Stomach (tissue), 9 donors: ENCODE results near the gene ACYP2. TPM values are rescaled to one million over a fixed set of nuclear protein-coding genes. Genes with fewer than 3 reads are reported as not detected.

Source experiments
- DNase-seq, 2 donors: peaks; one replicate each; pipeline versions ENCODE4 v3.0.0 to v3.0.0-alpha.2; 2013 to 2019
- H3K27ac ChIP-seq, 5 donors: fragments of 200-600 bp in 4 of 5; sonication (generic) in 4 of 5; one replicate each; pipeline ENCODE4 v1.5.1; 2013 to 2019; ENCODE audit warnings: mild to moderate bottlenecking in 1 of 5, moderate library complexity in 1 of 5
- H3K27me3 ChIP-seq, 3 donors: fragments of 200-600 bp; sonication (generic); one replicate each; pipeline ENCODE4 v1.5.1; 2017 to 2019; ENCODE audit warnings: mixed run types in 1 of 3
- H3K36me3 ChIP-seq, 4 donors: fragments of 200-600 bp; sonication (generic); 1 replicate in 3 of 4; 2 replicates in 1 of 4; pipeline ENCODE4 v1.5.1; 2016 to 2019
- H3K4me1 ChIP-seq, 4 donors: fragments of 200-600 bp; sonication (generic); one replicate each; pipeline ENCODE4 v1.5.1; 2016 to 2019
- H3K4me3 ChIP-seq, 4 donors: fragments of 200-600 bp; sonication (generic) in 3 of 4; one replicate each; pipeline ENCODE4 v1.5.1; 2016 to 2019; ENCODE audit warnings: mild to moderate bottlenecking in 1 of 4
- H3K9me3 ChIP-seq, 4 donors: fragments of 200-600 bp; sonication (generic); one replicate each; pipeline ENCODE4 v1.5.1; 2016 to 2019
- EP300 ChIP-seq: sonication (generic); formaldehyde crosslinking; IDR thresholded peaks from one replicate; pipeline ENCODE4 v1.6.1; 2017; ENCODE audit warnings: antibody characterized with exemption
- POLR2A ChIP-seq, 4 donors: fragments of 450-650 bp; IDR thresholded peaks; one replicate each; pipeline ENCODE4 v1.6.1; 2016; ENCODE audit warnings: antibody characterized with exemption in 4 of 4, control low read depth in 2 of 4, mild to moderate bottlenecking in 1 of 4, moderate library complexity in 1 of 4
- POLR2AphosphoS5 ChIP-seq, 3 donors: sonication (generic); formaldehyde crosslinking; IDR thresholded peaks; one replicate each; pipeline ENCODE4 v1.6.1; 2016; ENCODE audit warnings: antibody characterized with exemption in 3 of 3
- WGBS, 5 donors: extraction: QIAGEN DNeasy Blood & Tissue Kit in 3 of 5; methylation state at CpG; one replicate each; pipeline versions ENCODE4 v1.1.5 to v1.1.7; 2013 to 2018; 5-methylcytosine and 5-hydroxymethylcytosine counted together
- intact Hi-C: fragments of 100-400 bp; cut with DNase I; formaldehyde crosslinking; loops from one replicate; pipeline ENCODE4 v1.15.1; 2023; ENCODE audit warnings: low total_unique reads
- polyA plus RNA-seq, 3 donors: library from polyadenylated mRNA; stranded (reverse); fragments of 200-250 nt; gene quantifications; one replicate each; pipeline ENCODE4 v1.2.3, GENCODE V29; 2013
- total RNA-seq, 5 donors: library from RNA; depleted of rRNA; stranded (reverse); fragments of >200 nt; gene quantifications; one replicate each; pipeline versions ENCODE4 v1.1.0 to v1.2.3, GENCODE V29; 2014 to 2016
- TF ChIP-seq, protein P1 (sequence below), 7 experiments: fragments of 450-650 bp in 4 of 7; fragments of 200-600 bp in 3 of 7; sonication (generic) in 3 of 7; IDR thresholded peaks; one replicate each; pipeline ENCODE4 v1.5.1; 2016 to 2019; ENCODE audit warnings: antibody characterized with exemption in 7 of 7, control low read depth in 2 of 7, mild to moderate bottlenecking in 1 of 7
- donor health status: healthy with polysubstance abuse.
- donor health status: Bipolar disorder and iron deficiency.
- donor health status: healthy.

ACYP2 gene
- total and polyA plus RNA-seq, 8 donors: 4.3 to 42.0 (median 21.7) TPM

DNA sequence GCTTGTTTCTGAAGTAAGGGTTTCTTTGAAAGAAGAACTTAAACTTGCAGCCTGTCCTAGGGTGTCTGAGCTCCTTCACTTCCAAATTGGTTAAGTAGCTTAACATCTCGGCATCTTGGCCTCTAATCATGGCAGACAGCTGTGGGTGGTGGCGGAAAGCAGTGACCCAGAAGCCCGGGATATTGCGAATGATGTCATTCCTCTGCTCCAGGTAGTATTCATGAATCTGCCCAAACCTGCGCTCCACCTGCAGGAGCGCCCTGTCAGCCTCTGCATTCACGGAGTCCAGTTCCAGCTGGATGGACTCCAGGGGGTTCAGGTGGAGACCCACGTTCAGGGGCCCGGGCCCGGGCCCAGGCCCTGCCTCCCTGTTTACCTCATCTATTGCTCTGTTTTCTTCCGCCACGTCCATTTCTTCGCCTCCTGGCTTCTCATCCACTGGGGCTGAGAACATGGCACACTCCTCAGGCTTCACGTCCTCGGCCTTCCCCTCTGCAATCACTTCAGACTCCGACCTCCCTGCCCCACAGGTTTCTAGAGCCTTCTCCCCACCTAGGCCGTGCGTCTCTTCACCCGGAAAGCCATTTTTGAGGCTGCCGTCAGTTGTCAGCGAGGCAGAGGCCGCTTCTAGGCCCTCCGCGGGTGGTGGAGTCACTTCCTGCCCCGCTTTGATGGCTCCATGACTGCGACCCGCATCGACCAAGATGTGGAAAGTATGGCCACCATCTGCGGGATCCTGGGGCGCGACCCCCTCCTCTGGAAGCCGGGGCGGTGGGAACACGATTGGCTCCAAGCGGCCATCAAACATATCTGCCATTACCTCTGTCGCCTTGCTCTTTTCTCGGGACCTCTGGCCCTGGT lies 140.0 kb downstream of the ACYP2 start:
- TF ChIP-seq, protein P1, sequence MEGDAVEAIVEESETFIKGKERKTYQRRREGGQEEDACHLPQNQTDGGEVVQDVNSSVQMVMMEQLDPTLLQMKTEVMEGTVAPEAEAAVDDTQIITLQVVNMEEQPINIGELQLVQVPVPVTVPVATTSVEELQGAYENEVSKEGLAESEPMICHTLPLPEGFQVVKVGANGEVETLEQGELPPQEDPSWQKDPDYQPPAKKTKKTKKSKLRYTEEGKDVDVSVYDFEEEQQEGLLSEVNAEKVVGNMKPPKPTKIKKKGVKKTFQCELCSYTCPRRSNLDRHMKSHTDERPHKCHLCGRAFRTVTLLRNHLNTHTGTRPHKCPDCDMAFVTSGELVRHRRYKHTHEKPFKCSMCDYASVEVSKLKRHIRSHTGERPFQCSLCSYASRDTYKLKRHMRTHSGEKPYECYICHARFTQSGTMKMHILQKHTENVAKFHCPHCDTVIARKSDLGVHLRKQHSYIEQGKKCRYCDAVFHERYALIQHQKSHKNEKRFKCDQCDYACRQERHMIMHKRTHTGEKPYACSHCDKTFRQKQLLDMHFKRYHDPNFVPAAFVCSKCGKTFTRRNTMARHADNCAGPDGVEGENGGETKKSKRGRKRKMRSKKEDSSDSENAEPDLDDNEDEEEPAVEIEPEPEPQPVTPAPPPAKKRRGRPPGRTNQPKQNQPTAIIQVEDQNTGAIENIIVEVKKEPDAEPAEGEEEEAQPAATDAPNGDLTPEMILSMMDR (IDR thresholded peaks at IDR 0.05): no peak
- TF ChIP-seq POLR2A (IDR thresholded peaks at IDR 0.05) (no peak), POLR2AphosphoS5 (IDR thresholded peaks at IDR 0.05) (no peak), EP300 (no peak)
- H3K4me3 ChIP-seq: no peak overlapping the region
- intact Hi-C loops: no loop called here
- no peaks in the 10 kb centered on the region for H3K4me1 ChIP-seq
- no peaks in the 10 kb centered on the region for H3K27me3 ChIP-seq
- no peak overlapping the region for H3K27ac ChIP-seq
- H3K36me3 ChIP-seq: peaks cover 0 to 13% (median 0%) of the 10 kb centered on the region in 4 donors
- WGBS, 5 donors: 93 to 96% (median 95%) methylated on average over 28 to 37 of the region's 37 CpGs
- no peak for DNase-seq
- H3K9me3 ChIP-seq: no peaks in the 10 kb centered on the region

DNA sequence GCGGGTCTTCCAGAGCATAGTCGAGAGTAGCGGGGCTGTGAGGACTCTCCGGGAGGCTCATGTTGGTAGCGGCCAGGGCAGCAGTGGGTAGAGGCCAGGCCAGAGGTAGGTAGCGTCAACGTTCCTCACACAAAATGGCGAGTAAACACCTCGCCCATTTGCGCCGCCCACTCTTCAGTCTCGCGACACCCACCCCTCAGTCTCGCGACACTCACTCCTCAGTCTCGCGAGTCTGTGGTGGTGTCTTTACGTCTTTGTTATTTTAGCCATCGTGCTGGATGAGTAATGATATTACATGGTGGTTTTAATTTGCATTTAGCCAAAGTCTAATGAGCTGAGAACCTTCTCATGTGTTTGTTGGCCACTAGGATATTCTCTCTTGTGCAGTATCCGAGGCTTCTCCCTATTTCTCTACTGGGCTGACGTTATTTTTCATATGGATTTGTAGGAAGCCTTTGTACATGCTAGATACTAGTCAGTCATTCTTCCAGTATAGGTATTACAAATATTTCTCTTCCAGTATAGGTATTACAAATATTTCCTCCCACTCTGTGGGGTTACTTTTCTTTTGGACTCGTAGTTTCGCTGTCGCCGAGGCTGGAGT lies 140.8 kb downstream of the ACYP2 start, which contains the start of gene TSPYL6:
Gene TSPYL6 (minus strand): TSS at position 139 of the 604 bp plus-strand sequence. CDS start 78 bp downstream, at position 61.
- Histone ChIP-seq H3K27ac (no peak within 1 kb of the TSS), H3K4me3 (no peak within 1 kb of the TSS), H3K27me3 (no peaks in the 10 kb centered on the region), H3K4me1 (peaks cover 0 to 1% (median 0%) of the 10 kb centered on the region in 4 donors), H3K36me3 (peaks cover 0 to 13% (median 0%) of the 10 kb centered on the region in 4 donors), H3K9me3 (no peaks in the 10 kb centered on the region)
- WGBS, 5 donors: 96 to 98% (median 98%) methylated on average over 25 of the region's 25 CpGs
- intact Hi-C loops: no loop called here
- no peak for DNase-seq
- TF ChIP-seq, protein P1 (IDR thresholded peaks at IDR 0.05): no peak
- TF ChIP-seq EP300: no peak

DNA sequence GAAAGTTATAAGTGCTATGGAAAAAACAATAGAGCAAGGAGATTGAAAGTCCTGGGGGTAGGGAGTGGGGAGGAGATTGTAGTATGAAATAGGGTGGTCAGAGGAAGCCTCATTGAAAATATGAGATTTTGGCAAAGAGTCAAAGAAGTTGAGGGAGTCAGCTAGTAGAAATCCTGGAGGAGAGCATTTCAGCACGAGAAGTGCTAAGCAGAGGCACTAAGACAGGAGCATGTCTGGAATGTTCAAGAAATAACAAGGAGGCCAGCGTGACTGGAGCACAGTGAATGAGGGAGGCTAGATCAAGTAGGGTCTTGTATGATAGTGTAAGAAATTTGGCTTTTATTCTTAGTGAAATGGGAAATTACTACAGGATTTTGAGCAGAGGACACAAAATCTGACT lies 142.8 kb downstream of the ACYP2 start:
- H3K36me3 ChIP-seq: peaks cover 0 to 13% (median 0%) of the 10 kb centered on the region in 4 donors
- TF ChIP-seq, protein P1 (IDR thresholded peaks at IDR 0.05): no peak
- TF ChIP-seq EP300 (no peak), POLR2AphosphoS5 (IDR thresholded peaks at IDR 0.05) (no peak), POLR2A (IDR thresholded peaks at IDR 0.05) (no peak)
- no peaks in the 10 kb centered on the region for H3K27me3 ChIP-seq
- 69 to 87% (median 82%) methylated on average over 2 of the region's 2 CpGs for WGBS, 5 donors
- intact Hi-C loops: no loop called here
- H3K4me3 ChIP-seq: no peak overlapping the region
- H3K4me1 ChIP-seq: peaks cover 0 to 14% (median 5%) of the 10 kb centered on the region in 4 donors
- DNase-seq: no peak
- no peak overlapping the region for H3K27ac ChIP-seq
- no peaks in the 10 kb centered on the region for H3K9me3 ChIP-seq

DNA sequence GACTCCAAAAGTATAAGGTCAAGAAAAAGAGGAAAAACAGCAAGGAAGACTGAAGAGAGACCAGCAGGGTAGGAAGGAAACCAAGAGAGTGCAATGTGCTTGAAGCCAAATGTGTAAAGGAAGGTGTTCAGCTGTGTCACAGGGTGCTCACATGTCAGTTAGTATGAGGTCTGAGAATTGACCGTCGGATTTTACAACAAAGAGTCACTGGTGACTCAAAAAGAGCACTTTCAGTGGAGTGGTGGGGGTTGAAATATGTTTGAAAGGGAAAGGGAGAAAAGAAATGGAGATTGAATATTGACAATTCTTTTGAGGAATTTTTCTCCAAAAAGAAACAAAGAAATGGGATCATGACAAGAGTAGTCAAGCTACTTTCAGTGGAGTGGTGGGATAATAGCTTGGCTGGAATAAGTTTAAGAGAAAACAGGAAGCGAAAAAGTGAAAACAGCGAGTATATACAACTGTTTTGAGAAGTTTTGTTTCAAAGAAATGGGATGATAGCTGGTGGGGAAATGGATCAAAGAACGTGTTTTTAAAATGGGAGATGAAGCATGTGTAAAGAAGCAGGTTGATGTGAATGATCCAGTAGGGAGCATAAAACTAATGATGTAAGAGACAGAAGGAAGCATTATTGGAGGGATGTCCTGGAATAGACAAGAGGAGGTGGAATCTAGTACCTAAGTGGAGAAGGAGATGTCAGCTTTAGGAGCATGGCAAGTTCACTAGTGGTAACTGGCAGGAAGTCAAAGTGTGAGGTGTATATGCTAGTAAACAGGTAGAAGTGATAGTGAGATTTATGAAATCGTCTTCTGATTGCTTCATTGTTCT lies 144.2 kb downstream of the ACYP2 start:
- DNase-seq: no peak
- Histone ChIP-seq H3K27ac (no peak overlapping the region), H3K9me3 (peaks cover 0 to 5% (median 1%) of the 10 kb centered on the region in 4 donors), H3K27me3 (no peaks in the 10 kb centered on the region), H3K4me1 (peaks cover 0 to 14% (median 5%) of the 10 kb centered on the region in 4 donors), H3K36me3 (peaks cover 0 to 13% (median 0%) of the 10 kb centered on the region in 4 donors), H3K4me3 (no peak overlapping the region)
- 79 to 88% (median 84%) methylated on average over 6 of the region's 6 CpGs for WGBS, 5 donors
- intact Hi-C loops: no loop called here
- TF ChIP-seq, protein P1 (IDR thresholded peaks at IDR 0.05): no peak
- TF ChIP-seq POLR2AphosphoS5 (IDR thresholded peaks at IDR 0.05) (no peak), EP300 (no peak), POLR2A (IDR thresholded peaks at IDR 0.05) (no peak)
